SU-DHL-6 (cell line): Measurements from ENCODE around the gene COL23A1.

Experiments
- CTCF ChIP-seq: fragments of 200-600 bp; sonication (generic); IDR thresholded peaks from one replicate; pipeline ENCODE4 v1.5.1; 2017; ENCODE audit warnings: antibody characterized with exemption, mild to moderate bottlenecking, low read length, moderate library complexity; ENCODE audit not compliant: insufficient read depth, poor library complexity, severe bottlenecking
- EZH2phosphoT487 ChIP-seq: fragments of 200-600 bp; sonication (generic), shearing (Covaris generic); conservative IDR thresholded peaks from 2 replicates; pipeline ENCODE4 v1.6.1; 2018; ENCODE audit warnings: mild to moderate bottlenecking, antibody characterized with exemption, low read length, moderate library complexity, mixed read lengths

GRCh38 chr5:178555005-178555404 is 35.2 kb downstream of the COL23A1 start:
- TF ChIP-seq CTCF (no peak), EZH2phosphoT487 (no peak)
